HepG2 (cell line): ENCODE data around the gene TOMM20. TPM values are rescaled to one million over a fixed set of nuclear protein-coding genes. Genes with fewer than 3 reads are reported as not detected.

Source experiments
- ATAC-seq: fragments of 200-7000 bp; cut with Tn5 transposase; 3 replicates; pipeline ENCODE4 v1.9.1; 2020; ENCODE audit warnings: mild to moderate bottlenecking, moderate library complexity
- BruUV-seq: library from RNA; stranded (reverse); fragments of 400-500 nt; replicated peaks from 2 replicates; lab custom pipeline; 2021; lab: Mats Ljungman, UMichigan
- CTCF ChIA-PET: fragments of 300-600 bp; formaldehyde crosslinking; extraction: SDS; loops from one replicate; lab custom pipeline; 2021; ENCODE audit warnings: low total read pairs, inconsistent platforms, low intra/inter-chr PET ratio; lab: Yijun Ruan, JAX
- POLR2A ChIA-PET: fragments of 350-600 bp; sonication (Branson Sonifier 250); formaldehyde crosslinking; loops from one replicate; lab custom pipeline; 2020; ENCODE audit warnings: antibody characterized with exemption, inconsistent platforms; lab: Yijun Ruan, JAX
- DNase-seq: peaks from one replicate; pipeline ENCODE4 v3.0.0-alpha.2; 2015; ENCODE audit warnings: low spot score
- FAIRE-seq: peaks from 3 replicates; lab custom pipeline; 2011; peaks lifted over from hg19 to GRCh38; lab: Jason Lieb, UNC
- H2AFZ ChIP-seq: one replicate; pipeline ENCODE4 v1.6.1; 2011; ENCODE audit warnings: low read length, inconsistent platforms
- H3K27ac ChIP-seq: fragments of 300-600 bp; 3 replicates; pipeline ENCODE4 v1.8.0; 2011; ENCODE audit warnings: mixed run types, mild to moderate bottlenecking, mixed read lengths, low read length, inconsistent platforms; ENCODE audit not compliant: insufficient read depth; ENCODE audit errors: extremely low read length
- H3K27me3 ChIP-seq, 2 experiments: fragments of 200-600 bp in 1 of 2; 2 replicates in 1 of 2; 3 replicates in 1 of 2; pipeline versions ENCODE4 v1.6.0 to v1.8.0; 2011; ENCODE audit warnings: low read length in 2 of 2, mild to moderate bottlenecking in 2 of 2, moderate library complexity in 2 of 2, inconsistent platforms in 1 of 2; ENCODE audit not compliant: insufficient read depth in 2 of 2, control insufficient read depth in 1 of 2
- H3K36me3 ChIP-seq, 2 experiments: fragments of 200-600 bp in 1 of 2; replicated peaks in 1 of 2; 2 replicates in 1 of 2; 3 replicates in 1 of 2; pipeline versions ENCODE4 v1.5.1 to v1.8.0; 2011; ENCODE audit warnings: low read length in 2 of 2, inconsistent platforms in 1 of 2; ENCODE audit not compliant: insufficient read depth in 2 of 2, control insufficient read depth in 1 of 2
- H3K4me1 ChIP-seq: 2 replicates; pipeline ENCODE4 v1.5.1; 2012; ENCODE audit warnings: low read length, inconsistent platforms; ENCODE audit not compliant: insufficient read depth
- H3K4me2 ChIP-seq: 2 replicates; pipeline ENCODE4 v1.6.0; 2011; ENCODE audit warnings: low read depth, low read length, inconsistent platforms
- H3K4me3 ChIP-seq, 3 experiments: fragments of 200-600 bp in 1 of 3; sonication (generic), shearing (Covaris generic) in 1 of 3; replicated peaks in 1 of 3; 2 replicates each; pipeline ENCODE4 v1.5.1; 2011 to 2016; ENCODE audit warnings: low read length in 3 of 3, inconsistent platforms in 2 of 3, low read depth in 2 of 3, mild to moderate bottlenecking in 2 of 3, control low read depth in 1 of 3, mixed read lengths in 1 of 3; ENCODE audit not compliant: insufficient read depth in 1 of 3
- H3K79me2 ChIP-seq: one replicate; pipeline ENCODE4 v1.6.1; 2011; ENCODE audit warnings: low read length, inconsistent platforms; ENCODE audit not compliant: insufficient read depth
- H3K9ac ChIP-seq: 2 replicates; pipeline ENCODE4 v1.6.0; 2011; ENCODE audit warnings: mild to moderate bottlenecking, low read depth, low read length, inconsistent platforms; ENCODE audit not compliant: insufficient read depth
- H3K9me3 ChIP-seq: 2 replicates; pipeline ENCODE4 v1.5.1; 2012; ENCODE audit warnings: mild to moderate bottlenecking, low read length
- H4K20me1 ChIP-seq: 2 replicates; pipeline ENCODE4 v1.6.0; 2011; ENCODE audit warnings: inconsistent platforms, mild to moderate bottlenecking, low read length, moderate library complexity; ENCODE audit not compliant: insufficient read depth
- AKAP8 ChIP-seq: sonication (generic); formaldehyde crosslinking; IDR thresholded peaks from 2 replicates; pipeline ENCODE4 v1.5.1; 2020; ENCODE audit warnings: mild to moderate bottlenecking, missing genetic modification reagents
- CHD4 ChIP-seq: fragments of 200-600 bp; sonication (generic); IDR thresholded peaks from 2 replicates; pipeline ENCODE4 v1.7.0; 2017; ENCODE audit warnings: mild to moderate bottlenecking, low read length, borderline replicate concordance
- DPF2 ChIP-seq: sonication (generic); formaldehyde crosslinking; IDR thresholded peaks from 2 replicates; pipeline ENCODE4 v1.4.0; 2020; ENCODE audit warnings: mild to moderate bottlenecking, low read depth, missing genetic modification reagents, borderline replicate concordance
- ESRRA ChIP-seq: sonication (generic); formaldehyde crosslinking; IDR thresholded peaks from 2 replicates; pipeline ENCODE4 v1.5.1; 2020; ENCODE audit warnings: mild to moderate bottlenecking, low read depth, missing genetic modification reagents
- IKZF1 ChIP-seq: fragments of 450-650 bp; IDR thresholded peaks from 2 replicates; pipeline ENCODE4 v1.7.1; 2016
- KDM4B ChIP-seq: sonication (generic); formaldehyde crosslinking; IDR thresholded peaks from 2 replicates; pipeline ENCODE4 v1.4.0; 2020; ENCODE audit warnings: missing genetic modification reagents
- MAFG ChIP-seq: sonication (generic); formaldehyde crosslinking; IDR thresholded peaks from 2 replicates; pipeline ENCODE4 v1.5.1; 2020; ENCODE audit warnings: mild to moderate bottlenecking, missing genetic modification reagents
- MED13 ChIP-seq: sonication (generic); formaldehyde crosslinking; IDR thresholded peaks from 2 replicates; pipeline ENCODE4 v1.5.0; 2020; ENCODE audit warnings: missing genetic modification reagents
- POLR2A ChIP-seq, 2 experiments: IDR thresholded peaks; 2 replicates each; pipeline ENCODE4 v1.6.1; 2011; ENCODE audit warnings: low read depth in 2 of 2, low read length in 2 of 2, mild to moderate bottlenecking in 1 of 2, moderate library complexity in 1 of 2; ENCODE audit not compliant: insufficient read depth in 1 of 2
- POLR2AphosphoS5 ChIP-seq: IDR thresholded peaks from 2 replicates; pipeline ENCODE4 v1.6.1; 2012; ENCODE audit warnings: low read depth, low read length
- POLR2G ChIP-seq: fragments of 200-400 bp; formaldehyde crosslinking; IDR thresholded peaks from 2 replicates; pipeline ENCODE4 v1.6.1; 2018; ENCODE audit warnings: mild to moderate bottlenecking, low read depth, low read length, moderate library complexity
- RBFOX2 ChIP-seq: fragments of 200-400 bp; formaldehyde crosslinking; IDR thresholded peaks from 2 replicates; pipeline ENCODE4 v1.6.1; 2017; ENCODE audit warnings: low read depth, mild to moderate bottlenecking, low read length
- RFXANK ChIP-seq: IDR thresholded peaks from 2 replicates; pipeline ENCODE4 v1.6.1; 2016
- RORA ChIP-seq: sonication (generic); formaldehyde crosslinking; IDR thresholded peaks from 2 replicates; pipeline ENCODE4 v1.5.0; 2020; ENCODE audit warnings: mild to moderate bottlenecking, missing genetic modification reagents, moderate library complexity
- TAF1 ChIP-seq: sonication (generic); formaldehyde crosslinking; IDR thresholded peaks from 2 replicates; pipeline ENCODE4 v1.4.0; 2020; ENCODE audit warnings: missing genetic modification reagents
- THAP11 ChIP-seq: IDR thresholded peaks from 2 replicates; pipeline ENCODE4 v1.6.1; 2016; ENCODE audit warnings: missing biosample characterization, missing genetic modification reagents
- ZFY ChIP-seq: sonication (generic); formaldehyde crosslinking; IDR thresholded peaks from 2 replicates; pipeline ENCODE4 v1.4.0; 2020; ENCODE audit warnings: missing genetic modification reagents
- ZNF121 ChIP-seq: sonication (generic); formaldehyde crosslinking; IDR thresholded peaks from 2 replicates; pipeline ENCODE4 v1.5.0; 2020; ENCODE audit warnings: mild to moderate bottlenecking, missing genetic modification reagents
- ZNF260 ChIP-seq: sonication (generic); formaldehyde crosslinking; IDR thresholded peaks from 2 replicates; pipeline ENCODE4 v1.4.0; 2020; ENCODE audit warnings: missing genetic modification reagents, low read depth, mild to moderate bottlenecking, borderline replicate concordance
- ZNF552 ChIP-seq: sonication (generic); formaldehyde crosslinking; IDR thresholded peaks from 2 replicates; pipeline ENCODE4 v1.9.0; 2022; ENCODE audit warnings: missing genetic modification reagents, mild to moderate bottlenecking, borderline replicate concordance
- ZSCAN9 ChIP-seq: IDR thresholded peaks from 2 replicates; pipeline ENCODE4 v1.6.1; 2016; ENCODE audit warnings: borderline replicate concordance
- WGBS: methylation state at CpG from one replicate; pipeline ENCODE4 v1.1.6; 2017; ENCODE audit warnings: low lambda C conversion rate; 5-methylcytosine and 5-hydroxymethylcytosine counted together
- in situ Hi-C: cut with HindIII; loops from 2 replicates; pipeline ENCODE4 v1.10.0; 2017; ENCODE audit warnings: low pct_unique_long_range_greater_than_20kb; ENCODE audit not compliant: extremely low pct_ligation_motif_present
- intact Hi-C: fragments of 100-400 bp; cut with micrococcal nuclease; formaldehyde crosslinking; loops from one replicate; pipeline ENCODE4 v1.10.0; 2022; ENCODE audit not compliant: unreplicated experiment
- polyA plus RNA-seq, 8 experiments: library from polyadenylated mRNA; depleted of rRNA in 3 of 8; stranded (reverse) in 7 of 8; unstranded in 1 of 8; fragments of >200 nt; fragmentation: Illumina TruSeq in 4 of 8; extraction: Trizol in 4 of 8; gene quantifications; 2 replicates each; pipeline versions ENCODE4 v1.2.1 to v1.2.3, GENCODE V29; 2011 to 2016; ENCODE audit warnings: low read depth in 4 of 8, missing spikeins in 1 of 8, mixed read lengths in 1 of 8; ENCODE audit not compliant: insufficient read depth in 1 of 8
- total RNA-seq, 5 experiments: library from RNA; depleted of rRNA; stranded (reverse); fragments of >200 nt; fragmentation: Illumina TruSeq; extraction: Trizol; gene quantifications; 2 replicates each; pipeline ENCODE4 v1.2.3, GENCODE V29; 2016; ENCODE audit warnings: low read depth in 1 of 5
- TF ChIP-seq, protein P1 (sequence below): sonication (generic); formaldehyde crosslinking; IDR thresholded peaks from 2 replicates; pipeline ENCODE4 v1.9.0; 2022; ENCODE audit warnings: missing genetic modification reagents, mild to moderate bottlenecking, borderline replicate concordance
- TF ChIP-seq, protein P2 (sequence below): sonication (generic); formaldehyde crosslinking; IDR thresholded peaks from 2 replicates; pipeline ENCODE4 v1.4.0; 2020; ENCODE audit warnings: missing genetic modification reagents

The TOMM20 gene
- total and polyA plus RNA-seq, 2 of the 13 experiments (the other 11 are each of a cell fraction or from before 2014, with no cell fraction given): 153 to 376 TPM

GRCh38 chr1:235107368-235108184 is 21.1 kb downstream of the TOMM20 start:
- POLR2A ChIA-PET: interaction anchor here (1.4 kb wide), 1 partner anchor 15 kb away, joined by 3 read pairs; no protein-coding TSS in a partner anchor
- Histone ChIP-seq H3K27me3 (no peaks in the 10 kb centered on the region), H3K36me3 (peaks cover 11 to 40% of the 10 kb centered on the region in 2 experiments), H3K4me2 (no peak overlapping the region), H3K4me1 (peaks cover 20% of the 10 kb centered on the region), H3K9me3 (no peaks in the 10 kb centered on the region), H3K4me3 (no peak overlapping the region), H4K20me1 (peaks cover 34% of the 10 kb centered on the region), H2AFZ (no peak overlapping the region), H3K9ac (no peak overlapping the region), H3K27ac (no peak overlapping the region), H3K79me2 (peaks cover 10% of the 10 kb centered on the region)
- in situ Hi-C loops (no loop called here), intact Hi-C loops (loop anchor here (10.0 kb wide), 1 partner anchor 57 kb away; the partner anchor contains the start of gene RBM34)
- no TSS peak for BruUV-seq
- 98% methylated on average over 16 of the region's 16 CpGs for WGBS
- FAIRE-seq: no peak
- peak; percentile 8; the same call in 2 of the 3 replicates for ATAC-seq
- CTCF ChIA-PET: no interaction called here
- DNase-seq: no peak
- TF ChIP-seq POLR2G (peak; percentile 32; the same call in 1 of the 2 replicates), TAF1 (no peak), ESRRA (no peak), MAFG (CRISPR knock-in tag) (no peak), POLR2AphosphoS5 (0 out of 2 replicates have a peak, but pooled peaks have one; percentile 22), ZSCAN9 (CRISPR knock-in tag) (no peak), RBFOX2 (0 out of 2 replicates have a peak, but pooled peaks have one; percentile 33), DPF2 (CRISPR knock-in tag) (no peak), ZFY (CRISPR knock-in tag) (no peak), ZNF121 (CRISPR knock-in tag) (0 out of 2 replicates have a peak, but pooled peaks have one; percentile 32), POLR2A (IDR thresholded peaks at IDR 0.05; ENCODE audit: insufficient read depth in 1 of 2, low read depth in 2 of 2, low read length in 2 of 2) (peak in 1 of 2 experiments; percentile 21; a peak in 1 of 4 replicates), THAP11 (no peak), MED13 (CRISPR knock-in tag) (no peak), IKZF1 (no peak), RORA (no peak), CHD4 (no peak), KDM4B (CRISPR knock-in tag) (no peak), ZNF552 (CRISPR knock-in tag) (no peak), ZNF260 (no peak), AKAP8 (0 out of 2 replicates have a peak, but pooled peaks have one; percentile 70), RFXANK (CRISPR knock-in tag) (no peak)
- TF ChIP-seq, protein P1, sequence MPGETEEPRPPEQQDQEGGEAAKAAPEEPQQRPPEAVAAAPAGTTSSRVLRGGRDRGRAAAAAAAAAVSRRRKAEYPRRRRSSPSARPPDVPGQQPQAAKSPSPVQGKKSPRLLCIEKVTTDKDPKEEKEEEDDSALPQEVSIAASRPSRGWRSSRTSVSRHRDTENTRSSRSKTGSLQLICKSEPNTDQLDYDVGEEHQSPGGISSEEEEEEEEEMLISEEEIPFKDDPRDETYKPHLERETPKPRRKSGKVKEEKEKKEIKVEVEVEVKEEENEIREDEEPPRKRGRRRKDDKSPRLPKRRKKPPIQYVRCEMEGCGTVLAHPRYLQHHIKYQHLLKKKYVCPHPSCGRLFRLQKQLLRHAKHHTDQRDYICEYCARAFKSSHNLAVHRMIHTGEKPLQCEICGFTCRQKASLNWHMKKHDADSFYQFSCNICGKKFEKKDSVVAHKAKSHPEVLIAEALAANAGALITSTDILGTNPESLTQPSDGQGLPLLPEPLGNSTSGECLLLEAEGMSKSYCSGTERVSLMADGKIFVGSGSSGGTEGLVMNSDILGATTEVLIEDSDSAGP (CRISPR knock-in tag): no peak; the same call in 1 of the 2 replicates
- TF ChIP-seq, protein P2, sequence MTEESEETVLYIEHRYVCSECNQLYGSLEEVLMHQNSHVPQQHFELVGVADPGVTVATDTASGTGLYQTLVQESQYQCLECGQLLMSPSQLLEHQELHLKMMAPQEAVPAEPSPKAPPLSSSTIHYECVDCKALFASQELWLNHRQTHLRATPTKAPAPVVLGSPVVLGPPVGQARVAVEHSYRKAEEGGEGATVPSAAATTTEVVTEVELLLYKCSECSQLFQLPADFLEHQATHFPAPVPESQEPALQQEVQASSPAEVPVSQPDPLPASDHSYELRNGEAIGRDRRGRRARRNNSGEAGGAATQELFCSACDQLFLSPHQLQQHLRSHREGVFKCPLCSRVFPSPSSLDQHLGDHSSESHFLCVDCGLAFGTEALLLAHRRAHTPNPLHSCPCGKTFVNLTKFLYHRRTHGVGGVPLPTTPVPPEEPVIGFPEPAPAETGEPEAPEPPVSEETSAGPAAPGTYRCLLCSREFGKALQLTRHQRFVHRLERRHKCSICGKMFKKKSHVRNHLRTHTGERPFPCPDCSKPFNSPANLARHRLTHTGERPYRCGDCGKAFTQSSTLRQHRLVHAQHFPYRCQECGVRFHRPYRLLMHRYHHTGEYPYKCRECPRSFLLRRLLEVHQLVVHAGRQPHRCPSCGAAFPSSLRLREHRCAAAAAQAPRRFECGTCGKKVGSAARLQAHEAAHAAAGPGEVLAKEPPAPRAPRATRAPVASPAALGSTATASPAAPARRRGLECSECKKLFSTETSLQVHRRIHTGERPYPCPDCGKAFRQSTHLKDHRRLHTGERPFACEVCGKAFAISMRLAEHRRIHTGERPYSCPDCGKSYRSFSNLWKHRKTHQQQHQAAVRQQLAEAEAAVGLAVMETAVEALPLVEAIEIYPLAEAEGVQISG: no peak
